ENCODE results near the gene PLEKHG5. TPM values are rescaled to one million over a fixed set of nuclear protein-coding genes. Genes with fewer than 3 reads are reported as not detected.

Gene PLEKHG5
- total RNA-seq, 2 donors from 2014 or later: 7.0 to 7.9 TPM

GRCh38 chr1:6507037-6507428 is 15.6 kb upstream of the PLEKHG5 start:
- Histone ChIP-seq H3K9me3 (no peaks in the 10 kb centered on the region), H3K27ac (no peak overlapping the region), H3K27me3 (no peaks in the 10 kb centered on the region), H3K36me3 (no peaks in the 10 kb centered on the region), H3K4me1 (peaks cover 0 to 26% of the 10 kb centered on the region in 2 donors), H3K4me3 (no peak overlapping the region)
- DNase-seq (ENCODE audit: low spot score): no peak
- TF ChIP-seq CTCF (IDR thresholded peaks at IDR 0.05): no peak

- DNase-seq (ENCODE audit: low spot score): no peak
- Histone ChIP-seq H3K27me3 (no peaks in the 10 kb centered on the region), H3K27ac (no peak overlapping the region)
Measured at GRCh38 chr1:6506210-6507036, 15.0 kb upstream of the PLEKHG5 start.

GRCh38 chr1:6505367-6506209 is 14.1 kb upstream of the PLEKHG5 start:
- no peak for TF ChIP-seq CTCF (IDR thresholded peaks at IDR 0.05)
- DNase-seq (ENCODE audit: low spot score): no peak

More at GRCh38 chr1:6506210-6507036, 15.0 kb upstream of the PLEKHG5 start:
- peaks cover 0 to 32% of the 10 kb centered on the region in 2 donors for H3K4me1 ChIP-seq
- H3K4me3 ChIP-seq: no peak overlapping the region
- no peaks in the 10 kb centered on the region for H3K36me3 ChIP-seq
- no peaks in the 10 kb centered on the region for H3K9me3 ChIP-seq
- no peak for TF ChIP-seq CTCF (IDR thresholded peaks at IDR 0.05)

GRCh38 chr1:6504887-6505286 is 13.4 kb upstream of the PLEKHG5 start:
- no peak overlapping the region for H3K4me3 ChIP-seq
- H3K4me1 ChIP-seq: peaks cover 0 to 46% of the 10 kb centered on the region in 2 donors
- H3K27me3 ChIP-seq: no peaks in the 10 kb centered on the region
- no peaks in the 10 kb centered on the region for H3K9me3 ChIP-seq
- H3K36me3 ChIP-seq: no peaks in the 10 kb centered on the region
- no peak for TF ChIP-seq CTCF (IDR thresholded peaks at IDR 0.05)
- H3K27ac ChIP-seq: no peak overlapping the region
- DNase-seq (ENCODE audit: low spot score): no peak

More at GRCh38 chr1:6505367-6506209, 14.1 kb upstream of the PLEKHG5 start:
- Histone ChIP-seq H3K27me3 (no peaks in the 10 kb centered on the region), H3K36me3 (no peaks in the 10 kb centered on the region), H3K4me3 (no peak overlapping the region), H3K27ac (no peak overlapping the region), H3K9me3 (no peaks in the 10 kb centered on the region), H3K4me1 (peaks cover 0 to 41% of the 10 kb centered on the region in 2 donors)

GRCh38 chr1:6503884-6504602 is 12.6 kb upstream of the PLEKHG5 start:
- DNase-seq (ENCODE audit: low spot score): no peak
- peaks cover 0 to 52% of the 10 kb centered on the region in 2 donors for H3K4me1 ChIP-seq

More at GRCh38 chr1:6503884-6504602, 12.6 kb upstream of the PLEKHG5 start:
- H3K27ac ChIP-seq: no peak overlapping the region
- H3K9me3 ChIP-seq: no peaks in the 10 kb centered on the region
- H3K27me3 ChIP-seq: no peaks in the 10 kb centered on the region
- no peak overlapping the region for H3K4me3 ChIP-seq
- no peaks in the 10 kb centered on the region for H3K36me3 ChIP-seq
- TF ChIP-seq CTCF (IDR thresholded peaks at IDR 0.05): no peak
